ENCODE results near the gene TRIM36.

DNA sequence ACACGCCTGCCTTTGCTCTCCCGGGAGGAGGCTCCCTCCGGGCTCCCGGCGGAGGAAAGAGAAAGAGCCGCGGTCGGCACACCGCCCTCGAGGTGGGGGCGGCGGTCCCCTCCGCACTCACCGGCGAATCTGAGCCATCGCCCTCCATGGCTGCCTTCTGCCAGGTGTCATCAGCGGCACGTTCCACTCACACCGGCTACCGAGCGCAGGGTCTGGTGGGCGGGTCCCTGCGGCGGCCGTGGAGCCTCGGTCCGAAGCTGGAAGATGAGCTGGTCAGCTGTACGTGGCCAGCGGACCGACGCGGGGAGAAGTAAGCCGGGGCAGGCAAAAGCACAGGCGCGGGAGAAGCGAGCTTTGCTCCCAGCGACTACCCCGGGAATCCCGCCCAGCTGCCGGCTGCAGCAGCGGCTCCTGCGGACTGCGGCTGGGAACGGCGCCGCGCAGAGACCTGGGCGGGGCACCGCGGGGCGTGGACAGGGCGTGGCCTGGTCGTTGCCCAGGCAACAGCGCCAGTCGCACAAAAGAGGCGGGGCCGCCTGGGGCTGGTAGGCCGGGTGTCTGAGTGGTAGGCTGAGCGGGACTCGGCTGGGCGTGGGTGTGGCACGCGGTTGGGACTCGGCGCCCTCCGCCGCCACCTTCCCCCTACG, at the start of gene TRIM36:
- TF ChIP-seq CTCF (IDR thresholded peaks at IDR 0.05; ENCODE audit: low read depth, low read length, poor library complexity, severe bottlenecking) = peak; percentile 35
- TF ChIP-seq EZH2phosphoT487 (IDR thresholded peaks at IDR 0.05; ENCODE audit: borderline replicate concordance, low read length) = no peak
